K562 (cell line): ENCODE measurements around the gene HLA-DRB1. TPM values are rescaled to one million over a fixed set of nuclear protein-coding genes. Genes with fewer than 3 reads are reported as not detected.

Source experiments
- ATAC-seq: fragments of 200-7000 bp; cut with Tn5 transposase; 3 replicates; pipeline ENCODE4 v1.9.1; 2020; ENCODE audit warnings: moderate library complexity
- BruUV-seq: library from RNA; stranded (reverse); fragments of 400-500 nt; replicated peaks from 2 replicates; lab custom pipeline; 2021; lab: Mats Ljungman, UMichigan
- CTCF ChIA-PET: fragments of 300-600 bp; formaldehyde crosslinking; extraction: SDS; loops from one replicate; lab custom pipeline; 2021; ENCODE audit warnings: low intra/inter-chr PET ratio; lab: Yijun Ruan, JAX
- POLR2A ChIA-PET: fragments of 300-600, 350-650 bp; sonication (Branson Sonifier 250); formaldehyde crosslinking; extraction: SDS; loops from one replicate; lab custom pipeline; 2021; ENCODE audit warnings: antibody characterized with exemption, inconsistent platforms; lab: Yijun Ruan, JAX
- DNase-seq, 4 experiments: peaks; one replicate each; pipeline versions ENCODE4 v3.0.0 to v3.0.0-alpha.2; 2011 to 2018; ENCODE audit warnings: low spot score in 3 of 4, mixed read lengths in 3 of 4; ENCODE audit errors: extremely low read depth in 1 of 4
- FAIRE-seq: peaks from 2 replicates; lab custom pipeline; 2011; peaks lifted over from hg19 to GRCh38; lab: Jason Lieb, UNC
- H2AFZ ChIP-seq: 2 replicates; pipeline ENCODE4 v1.6.0; 2011; ENCODE audit warnings: low read depth, low read length, control low read depth, inconsistent platforms
- H3K27ac ChIP-seq: fragments of 200-600 bp; 3 replicates; pipeline ENCODE4 v1.8.0; 2011; ENCODE audit warnings: low read depth, mild to moderate bottlenecking, control low read depth, inconsistent platforms, low read length, moderate library complexity, mixed read lengths; ENCODE audit errors: extremely low read depth
- H3K27me3 ChIP-seq, 2 experiments: fragments of 300-600 bp in 1 of 2; 2 replicates in 1 of 2; 3 replicates in 1 of 2; pipeline versions ENCODE4 v1.6.0 to v1.8.0; 2011; ENCODE audit warnings: inconsistent platforms in 2 of 2, low read length in 2 of 2, mild to moderate bottlenecking in 1 of 2, mixed read lengths in 1 of 2, moderate library complexity in 1 of 2; ENCODE audit not compliant: control insufficient read depth in 2 of 2, insufficient read depth in 2 of 2
- H3K36me3 ChIP-seq: fragments of 300-600 bp; 3 replicates; pipeline ENCODE4 v1.8.0; 2011; ENCODE audit warnings: mild to moderate bottlenecking, low read length, inconsistent platforms; ENCODE audit not compliant: control insufficient read depth, insufficient read depth
- H3K4me1 ChIP-seq, 2 experiments: fragments of 200-600 bp in 1 of 2; replicated peaks in 1 of 2; 2 replicates in 1 of 2; 3 replicates in 1 of 2; pipeline versions ENCODE4 v1.5.1 to v1.8.0; 2011; ENCODE audit warnings: inconsistent platforms in 2 of 2, low read length in 2 of 2, mild to moderate bottlenecking in 1 of 2, mixed read lengths in 1 of 2, moderate library complexity in 1 of 2; ENCODE audit not compliant: control insufficient read depth in 2 of 2, insufficient read depth in 2 of 2
- H3K4me2 ChIP-seq: 2 replicates; pipeline ENCODE4 v1.6.1; 2011; ENCODE audit warnings: low read length, control low read depth, inconsistent platforms, mixed read lengths; ENCODE audit not compliant: insufficient read depth
- H3K4me3 ChIP-seq: fragments of 200-600 bp; sonication (generic), shearing (Covaris generic); 2 replicates; pipeline ENCODE4 v1.5.1; 2016; ENCODE audit warnings: control low read depth, inconsistent platforms
- H3K79me2 ChIP-seq: fragments of 200-600 bp; 3 replicates; pipeline ENCODE4 v1.8.0; 2011; ENCODE audit warnings: low read length, inconsistent platforms; ENCODE audit not compliant: control insufficient read depth, insufficient read depth
- H3K9ac ChIP-seq, 2 experiments: 2 replicates each; pipeline versions ENCODE4 v1.6.0 to v1.6.1; 2011; ENCODE audit warnings: low read depth in 2 of 2, low read length in 2 of 2, control low read depth in 1 of 2, inconsistent platforms in 1 of 2, mild to moderate bottlenecking in 1 of 2, mixed read lengths in 1 of 2; ENCODE audit not compliant: insufficient read depth in 1 of 2
- H3K9me1 ChIP-seq: one replicate; pipeline ENCODE4 v1.6.0; 2011; ENCODE audit warnings: inconsistent platforms, mild to moderate bottlenecking, low read length, moderate library complexity; ENCODE audit not compliant: control insufficient read depth, insufficient read depth
- H3K9me3 ChIP-seq: replicated peaks from 2 replicates; pipeline ENCODE4 v1.5.1; 2011; ENCODE audit warnings: low read depth, low read length, inconsistent platforms; ENCODE audit not compliant: control insufficient read depth, insufficient read depth
- H4K20me1 ChIP-seq: replicated peaks from 2 replicates; pipeline ENCODE4 v1.6.1; 2011; ENCODE audit warnings: low read length, inconsistent platforms, mixed read lengths; ENCODE audit not compliant: control insufficient read depth, insufficient read depth
- ZNF124 ChIP-seq: sonication (generic); formaldehyde crosslinking; IDR thresholded peaks from 2 replicates; pipeline ENCODE4 v1.8.1; 2022; ENCODE audit warnings: missing genetic modification reagents
- ZNF263 ChIP-seq: sonication (generic); formaldehyde crosslinking; IDR thresholded peaks from 2 replicates; pipeline ENCODE4 v1.8.0; 2022; ENCODE audit warnings: mild to moderate bottlenecking, missing genetic modification reagents, borderline replicate concordance
- WGBS: fragments of 100-300 bp; shearing (Covaris generic); methylation state at CpG from one replicate; pipeline ENCODE4 v1.1.6; 2016; ENCODE audit warnings: low coverage, mixed read lengths; ENCODE audit not compliant: insufficient coverage; ENCODE audit errors: missing lambda C conversion rate; 5-methylcytosine and 5-hydroxymethylcytosine counted together
- in situ Hi-C: fragments of 300-500 bp; cut with MboI; formaldehyde crosslinking; loops from 4 replicates; pipeline ENCODE4 v1.15.0; 2018; ENCODE audit warnings: inconsistent platforms, mixed read lengths
- intact Hi-C: fragments of 100-400 bp; cut with micrococcal nuclease; formaldehyde crosslinking; loops from 2 replicates; pipeline ENCODE4 v1.14.2; 2022
- polyA plus RNA-seq, 8 experiments: library from polyadenylated mRNA; depleted of rRNA in 4 of 8; stranded (reverse) in 5 of 8; unstranded in 3 of 8; fragments of >200 nt; fragmentation: Nextera tagmentation in 2 of 8; fragmentation: Illumina TruSeq in 1 of 8; extraction: Ambion mirVana in 2 of 8; extraction: Trizol in 1 of 8; gene quantifications; 2 replicates each; pipeline versions ENCODE4 v1.2.1 to v1.2.3, GENCODE V29; 2011 to 2014; ENCODE audit warnings: inconsistent platforms in 1 of 8, missing spikeins in 1 of 8
- total RNA-seq, 7 experiments: library from RNA; depleted of rRNA in 6 of 7; stranded (reverse); fragments of >200 nt in 6 of 7; fragmentation: Illumina TruSeq in 2 of 7; extraction: Trizol in 2 of 7; gene quantifications; 2 replicates each; pipeline versions ENCODE4 v1.2.1 to v1.2.3, GENCODE V29; 2011 to 2021; ENCODE audit warnings: low replicate concordance in 1 of 7
- TF ChIP-seq, protein P1 (sequence below): fragments of 250-450 bp; sonication (Bioruptor Pico); IDR thresholded peaks from 2 replicates; pipeline ENCODE4 v1.5.0; 2021
- TF ChIP-seq, protein P2 (sequence below): fragments of 450-650 bp; IDR thresholded peaks from 2 replicates; pipeline ENCODE4 v1.6.1; 2017; ENCODE audit warnings: antibody characterized with exemption, mild to moderate bottlenecking

Gene HLA-DRB1
- total and polyA plus RNA-seq, 9 of the 15 experiments (the other 6 are each of a cell fraction or from before 2014, with no cell fraction given) = 0.06 to 0.78 (median 0.06) TPM; not detected in 6

GRCh38 chr6:32565511-32565910 is 24.1 kb downstream of the HLA-DRB1 start:
- no peak overlapping the region for H3K4me2 ChIP-seq
- H3K9ac ChIP-seq = no peak overlapping the region
- H3K4me1 ChIP-seq = no peaks in the 10 kb centered on the region
- H3K79me2 ChIP-seq = no peaks in the 10 kb centered on the region
- H3K9me1 ChIP-seq = no peaks in the 10 kb centered on the region
- no CpG with 5 or more reads among the region's 1 CpG for WGBS
- TF ChIP-seq ZNF124 (CRISPR knock-in tag) (no peak), ZNF263 (CRISPR knock-in tag) (no peak)
- TF ChIP-seq, protein P1, sequence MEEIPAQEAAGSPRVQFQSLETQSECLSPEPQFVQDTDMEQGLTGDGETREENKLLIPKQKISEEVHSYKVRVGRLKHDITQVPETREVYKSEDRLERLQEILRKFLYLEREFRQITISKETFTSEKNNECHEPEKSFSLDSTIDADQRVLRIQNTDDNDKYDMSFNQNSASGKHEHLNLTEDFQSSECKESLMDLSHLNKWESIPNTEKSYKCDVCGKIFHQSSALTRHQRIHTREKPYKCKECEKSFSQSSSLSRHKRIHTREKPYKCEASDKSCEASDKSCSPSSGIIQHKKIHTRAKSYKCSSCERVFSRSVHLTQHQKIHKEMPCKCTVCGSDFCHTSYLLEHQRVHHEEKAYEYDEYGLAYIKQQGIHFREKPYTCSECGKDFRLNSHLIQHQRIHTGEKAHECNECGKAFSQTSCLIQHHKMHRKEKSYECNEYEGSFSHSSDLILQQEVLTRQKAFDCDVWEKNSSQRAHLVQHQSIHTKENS (CRISPR knock-in tag) = no peak
- TF ChIP-seq, protein P2, sequence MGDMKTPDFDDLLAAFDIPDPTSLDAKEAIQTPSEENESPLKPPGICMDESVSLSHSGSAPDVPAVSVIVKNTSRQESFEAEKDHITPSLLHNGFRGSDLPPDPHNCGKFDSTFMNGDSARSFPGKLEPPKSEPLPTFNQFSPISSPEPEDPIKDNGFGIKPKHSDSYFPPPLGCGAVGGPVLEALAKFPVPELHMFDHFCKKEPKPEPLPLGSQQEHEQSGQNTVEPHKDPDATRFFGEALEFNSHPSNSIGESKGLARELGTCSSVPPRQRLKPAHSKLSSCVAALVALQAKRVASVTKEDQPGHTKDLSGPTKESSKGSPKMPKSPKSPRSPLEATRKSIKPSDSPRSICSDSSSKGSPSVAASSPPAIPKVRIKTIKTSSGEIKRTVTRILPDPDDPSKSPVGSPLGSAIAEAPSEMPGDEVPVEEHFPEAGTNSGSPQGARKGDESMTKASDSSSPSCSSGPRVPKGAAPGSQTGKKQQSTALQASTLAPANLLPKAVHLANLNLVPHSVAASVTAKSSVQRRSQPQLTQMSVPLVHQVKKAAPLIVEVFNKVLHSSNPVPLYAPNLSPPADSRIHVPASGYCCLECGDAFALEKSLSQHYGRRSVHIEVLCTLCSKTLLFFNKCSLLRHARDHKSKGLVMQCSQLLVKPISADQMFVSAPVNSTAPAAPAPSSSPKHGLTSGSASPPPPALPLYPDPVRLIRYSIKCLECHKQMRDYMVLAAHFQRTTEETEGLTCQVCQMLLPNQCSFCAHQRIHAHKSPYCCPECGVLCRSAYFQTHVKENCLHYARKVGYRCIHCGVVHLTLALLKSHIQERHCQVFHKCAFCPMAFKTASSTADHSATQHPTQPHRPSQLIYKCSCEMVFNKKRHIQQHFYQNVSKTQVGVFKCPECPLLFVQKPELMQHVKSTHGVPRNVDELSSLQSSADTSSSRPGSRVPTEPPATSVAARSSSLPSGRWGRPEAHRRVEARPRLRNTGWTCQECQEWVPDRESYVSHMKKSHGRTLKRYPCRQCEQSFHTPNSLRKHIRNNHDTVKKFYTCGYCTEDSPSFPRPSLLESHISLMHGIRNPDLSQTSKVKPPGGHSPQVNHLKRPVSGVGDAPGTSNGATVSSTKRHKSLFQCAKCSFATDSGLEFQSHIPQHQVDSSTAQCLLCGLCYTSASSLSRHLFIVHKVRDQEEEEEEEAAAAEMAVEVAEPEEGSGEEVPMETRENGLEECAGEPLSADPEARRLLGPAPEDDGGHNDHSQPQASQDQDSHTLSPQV = no peak
- intact Hi-C loops (no loop called here), in situ Hi-C loops (loop anchor here (5.0 kb wide), 1 partner anchor 83 kb away; no protein-coding TSS in a partner anchor)
- H4K20me1 ChIP-seq = no peaks in the 10 kb centered on the region
- ATAC-seq = no peak
- ChIA-PET POLR2A (no interaction called here), CTCF (no interaction called here)
- H3K9me3 ChIP-seq = no peaks in the 10 kb centered on the region
- no peak overlapping the region for H3K27ac ChIP-seq
- no peak overlapping the region for H2AFZ ChIP-seq
- no peaks in the 10 kb centered on the region for H3K27me3 ChIP-seq
- FAIRE-seq = no peak
- H3K36me3 ChIP-seq = no peaks in the 10 kb centered on the region
- no TSS peak for BruUV-seq
- no peak overlapping the region for H3K4me3 ChIP-seq
- no peak for DNase-seq
